GF-D8 (cell line): ENCODE results near the gene PALS2.

Experiments used
- DNase-seq: peaks from one replicate; lab custom pipeline; 2025; lab: John Stamatoyannopoulos, UW

The PALS2 gene, protein sequence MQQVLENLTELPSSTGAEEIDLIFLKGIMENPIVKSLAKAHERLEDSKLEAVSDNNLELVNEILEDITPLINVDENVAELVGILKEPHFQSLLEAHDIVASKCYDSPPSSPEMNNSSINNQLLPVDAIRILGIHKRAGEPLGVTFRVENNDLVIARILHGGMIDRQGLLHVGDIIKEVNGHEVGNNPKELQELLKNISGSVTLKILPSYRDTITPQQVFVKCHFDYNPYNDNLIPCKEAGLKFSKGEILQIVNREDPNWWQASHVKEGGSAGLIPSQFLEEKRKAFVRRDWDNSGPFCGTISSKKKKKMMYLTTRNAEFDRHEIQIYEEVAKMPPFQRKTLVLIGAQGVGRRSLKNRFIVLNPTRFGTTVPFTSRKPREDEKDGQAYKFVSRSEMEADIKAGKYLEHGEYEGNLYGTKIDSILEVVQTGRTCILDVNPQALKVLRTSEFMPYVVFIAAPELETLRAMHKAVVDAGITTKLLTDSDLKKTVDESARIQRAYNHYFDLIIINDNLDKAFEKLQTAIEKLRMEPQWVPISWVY

DNA sequence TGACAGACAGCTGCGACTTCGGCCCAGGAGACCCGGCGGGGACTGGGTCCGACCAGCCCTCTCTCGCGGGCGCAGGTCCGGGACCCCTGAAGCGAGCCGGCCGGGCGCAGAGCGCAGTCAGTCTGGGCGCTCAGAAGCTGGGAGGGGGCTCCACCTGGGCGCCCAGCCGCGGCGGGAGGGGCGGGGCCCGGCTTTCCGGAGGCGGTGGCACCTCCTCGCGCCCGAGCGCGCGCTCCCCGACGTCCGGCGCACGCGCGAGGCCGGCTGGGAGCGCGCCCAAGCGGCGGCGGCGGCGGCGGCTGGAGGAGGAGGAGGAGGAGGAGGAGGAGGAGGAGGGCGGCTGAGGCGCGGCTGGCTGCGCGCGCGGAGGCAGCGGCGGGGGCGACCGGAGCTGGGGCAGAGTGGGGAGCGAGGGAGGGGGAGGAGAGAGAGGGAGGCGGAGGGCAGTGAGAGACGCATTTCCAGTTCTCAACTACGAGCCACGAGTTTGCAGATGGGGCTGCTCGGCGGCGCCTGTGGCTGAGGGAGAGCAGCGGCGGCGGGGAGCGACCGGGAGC is at the start of gene PALS2:
Gene PALS2 (plus strand): TSS at position 456 of the 557 bp plus-strand sequence. CDS start 50,216 bp downstream, outside the sequence.
- DNase-seq: peak; percentile 55

- no peak for DNase-seq
Measured at GRCh38 chr7:24531255-24531654, 42.0 kb upstream of the PALS2 start.

DNA sequence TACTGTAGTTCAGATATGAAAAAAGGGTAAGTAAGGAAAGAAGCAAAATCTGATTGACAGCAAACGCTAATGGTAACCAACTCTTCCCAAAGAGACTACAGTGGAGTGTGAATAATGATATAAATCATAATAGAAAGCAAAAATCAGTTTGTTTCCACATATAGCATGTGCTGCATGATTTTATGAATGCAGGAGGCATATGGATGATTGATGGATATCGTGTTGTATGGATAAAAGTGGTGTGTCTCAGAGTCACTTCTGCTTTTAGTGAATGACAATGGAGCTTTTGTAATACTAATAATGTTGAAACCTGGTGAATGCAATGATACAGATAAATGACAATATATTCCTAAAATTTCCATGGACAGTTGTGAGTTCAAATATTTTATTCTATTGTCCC is 36.6 kb upstream of the PALS2 start:
- DNase-seq: no peak

DNA sequence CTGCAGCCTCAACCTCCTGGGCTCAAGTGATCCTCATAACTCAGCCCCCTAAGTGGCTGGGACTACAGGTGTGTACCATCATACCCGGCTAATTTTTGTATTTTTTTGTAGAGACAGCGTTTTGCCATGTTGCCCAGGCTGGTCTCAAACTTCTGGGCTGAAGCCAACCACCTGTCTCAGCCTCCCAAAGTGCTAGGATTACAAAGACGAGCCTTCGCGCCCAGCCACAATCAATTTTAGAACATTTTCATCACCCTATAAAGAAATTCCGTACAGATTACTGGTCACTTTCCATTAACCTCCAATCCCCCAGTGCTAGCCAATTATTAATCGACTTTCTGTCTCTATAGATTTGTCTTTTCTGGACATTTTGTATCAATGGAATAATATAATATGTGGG is 32.3 kb upstream of the PALS2 start:
- no peak for DNase-seq

GRCh38 chr7:24545215-24545614 is 28.0 kb upstream of the PALS2 start:
- DNase-seq: no peak

GRCh38 chr7:24548390-24548789 is 24.9 kb upstream of the PALS2 start:
- DNase-seq: no peak

- no peak for DNase-seq
Measured at GRCh38 chr7:24549991-24550390, 23.3 kb upstream of the PALS2 start.

DNA sequence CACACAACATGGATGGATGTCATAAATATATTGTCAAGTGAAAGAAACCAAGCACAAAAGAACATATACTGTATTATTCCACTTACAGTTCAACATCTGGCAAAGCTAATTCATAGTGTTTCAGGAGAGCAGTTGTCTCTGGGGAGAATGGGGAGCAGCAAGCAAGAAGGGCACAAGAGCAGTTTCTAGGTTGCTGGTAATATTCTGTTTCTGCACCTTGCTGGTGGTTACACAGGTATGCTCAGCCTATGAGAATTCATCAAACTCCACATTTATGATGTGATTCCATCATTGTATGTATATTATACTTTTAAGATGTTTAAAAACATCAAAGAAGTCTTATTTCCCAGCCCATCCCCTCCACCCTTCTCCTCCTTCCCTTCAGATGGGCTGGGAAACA is 18.1 kb upstream of the PALS2 start:
- DNase-seq: no peak

DNA sequence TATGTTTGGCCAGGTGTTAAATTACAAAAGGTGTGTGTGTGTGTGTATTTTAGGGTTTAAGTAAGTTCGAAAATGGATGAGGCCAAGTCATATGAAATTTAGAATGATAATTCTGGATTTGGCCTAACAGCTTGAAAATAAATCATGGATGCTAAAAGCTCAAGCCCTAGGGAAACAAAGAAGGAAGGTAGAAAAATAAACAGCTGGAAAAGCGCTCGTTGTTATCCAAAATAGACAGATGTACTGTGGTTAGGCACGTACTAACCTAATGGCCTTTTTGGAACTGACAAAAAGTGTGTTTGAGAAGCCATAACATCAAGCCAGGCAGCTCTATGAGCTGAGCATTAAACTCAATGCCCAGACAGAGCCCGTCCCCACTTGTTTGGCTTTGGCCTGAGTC is 17.5 kb upstream of the PALS2 start:
- DNase-seq: no peak

DNA sequence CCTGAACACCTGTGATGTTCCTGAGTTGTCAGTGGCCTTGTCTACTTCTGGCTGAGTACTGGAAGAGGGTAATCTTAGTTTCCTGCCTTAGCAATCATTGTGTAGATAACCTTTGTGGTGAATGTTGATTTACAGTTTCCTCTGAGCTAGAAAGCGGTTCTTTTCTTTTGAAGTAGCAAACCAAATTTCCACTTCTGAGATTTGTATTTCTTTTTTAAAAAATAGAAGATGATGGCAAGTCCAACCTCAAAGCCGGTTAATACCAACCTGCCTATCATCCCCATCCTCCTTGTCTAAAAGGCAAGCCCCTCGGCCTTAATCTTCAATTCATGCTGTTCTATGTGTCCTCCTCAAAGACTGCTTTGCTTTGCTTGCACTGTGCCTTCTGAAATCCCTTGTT is 12.5 kb upstream of the PALS2 start:
- DNase-seq: no peak

- DNase-seq: no peak
Measured at GRCh38 chr7:24566274-24566673, 7.0 kb upstream of the PALS2 start.

DNA sequence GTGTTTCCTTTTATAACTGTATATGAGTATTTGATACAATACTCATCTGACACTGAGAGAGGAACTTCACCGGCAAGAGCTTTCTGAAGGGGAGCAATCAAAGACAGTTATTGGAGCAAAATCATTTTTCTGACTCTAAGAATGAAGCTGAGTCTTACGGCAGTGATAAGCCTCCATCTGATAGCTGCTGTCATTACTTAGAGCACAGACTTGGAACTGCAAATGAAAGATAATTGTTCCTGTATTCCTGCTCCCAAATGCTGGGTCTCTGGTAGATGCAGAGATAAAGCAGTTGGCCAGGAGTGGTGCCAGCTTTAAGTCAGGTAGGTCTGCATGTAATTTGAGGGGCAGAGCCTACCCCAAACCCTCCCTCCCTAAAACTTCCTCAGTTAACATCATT is 2.3 kb upstream of the PALS2 start:
- DNase-seq: no peak

DNA sequence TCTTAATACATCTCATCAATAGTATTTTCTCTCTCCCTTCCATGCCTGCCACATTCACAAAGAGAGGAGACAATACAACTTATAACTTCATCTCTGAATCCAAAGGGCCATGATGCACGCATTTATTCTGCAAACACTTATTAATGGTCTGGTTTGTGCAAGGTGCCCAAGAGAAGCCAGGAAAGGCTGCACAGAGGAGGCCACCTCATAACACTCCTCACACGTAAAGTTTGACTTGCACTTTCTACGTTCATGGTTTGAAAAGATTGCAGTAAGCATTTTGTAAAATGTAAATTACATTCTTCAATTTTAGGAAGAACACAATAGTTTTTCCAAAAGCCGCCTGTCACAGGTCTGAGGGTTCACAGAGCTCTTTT is 1.2 kb upstream of the PALS2 start:
- DNase-seq: no peak

DNA sequence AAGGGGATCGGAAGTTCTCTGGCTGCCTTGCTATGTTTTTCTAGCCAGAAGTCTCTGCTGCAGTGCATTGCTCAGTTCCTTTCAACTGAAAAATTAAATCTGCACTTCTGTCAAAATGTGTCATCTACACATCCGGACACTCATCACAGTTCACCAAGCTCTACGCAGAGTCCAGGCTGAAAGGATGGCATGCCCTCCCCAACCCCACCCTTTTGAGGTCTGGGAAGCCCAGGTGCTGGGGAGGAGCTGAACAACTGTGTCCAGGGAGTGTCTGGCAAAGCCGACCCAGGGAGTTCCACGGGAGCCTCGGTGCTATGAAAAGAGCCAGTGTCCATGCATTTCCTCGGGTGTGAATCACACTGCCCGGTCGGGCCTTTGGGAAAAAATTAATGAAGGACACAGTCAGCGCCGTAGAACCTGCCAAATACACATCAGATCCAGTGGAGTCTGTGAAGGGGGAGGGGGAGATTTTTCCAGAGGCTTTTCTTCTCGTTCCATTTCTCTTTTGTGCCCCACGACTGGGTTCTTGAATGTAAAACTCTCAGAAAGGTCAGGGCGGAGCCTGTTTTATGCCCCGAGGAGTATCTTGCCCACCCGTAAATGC is 757 bp upstream of the PALS2 start:
- DNase-seq: no peak

- DNase-seq: no peak
Measured at GRCh38 chr7:24573554-24574338, 494 bp downstream of the PALS2 start.

GRCh38 chr7:24574386-24574785 is 1.1 kb downstream of the PALS2 start:
- no peak for DNase-seq

DNA sequence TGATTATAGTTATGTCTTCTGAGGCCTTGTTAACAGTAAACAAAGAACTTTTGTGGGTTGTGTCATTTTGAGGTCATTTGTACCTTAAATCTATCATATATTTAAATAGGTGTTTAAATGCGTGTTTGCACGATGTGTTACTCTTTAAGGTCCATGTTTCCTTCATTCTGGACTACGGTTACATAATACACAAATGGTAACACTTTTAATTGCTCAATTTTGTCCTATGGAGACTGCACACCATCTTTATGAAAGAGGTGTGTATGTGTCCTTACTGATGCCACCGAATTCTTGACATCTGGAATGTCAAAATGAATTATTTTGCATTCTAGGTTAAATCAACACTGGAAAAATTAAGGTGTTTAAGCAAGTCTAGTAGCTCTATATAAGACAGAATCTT is 1.7 kb downstream of the PALS2 start:
- DNase-seq: no peak

GRCh38 chr7:24576171-24577025 is 3.1 kb downstream of the PALS2 start:
- DNase-seq: peak; percentile 64

- no peak for DNase-seq
Measured at GRCh38 chr7:24578052-24578451, 4.8 kb downstream of the PALS2 start.

- no peak for DNase-seq
Measured at GRCh38 chr7:24580283-24580946, 7.2 kb downstream of the PALS2 start.

DNA sequence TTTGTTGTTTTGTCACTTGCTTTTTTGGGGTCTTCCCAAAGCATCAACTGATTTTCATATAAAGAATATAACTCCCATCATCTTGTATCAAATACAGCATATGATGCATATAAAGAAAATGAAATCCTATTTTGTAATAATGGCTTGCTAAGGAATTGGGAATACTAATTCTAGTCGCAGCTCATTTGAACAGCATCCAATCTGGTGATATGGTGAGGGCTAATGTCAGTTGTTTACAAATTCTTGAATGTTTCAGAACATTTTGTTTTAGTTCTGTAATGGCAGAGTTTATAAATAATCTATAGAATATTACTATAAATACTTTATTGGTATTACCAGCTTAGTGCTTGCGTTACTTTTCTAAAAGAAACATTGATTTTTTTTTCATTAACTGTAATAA is 8.9 kb downstream of the PALS2 start:
- DNase-seq: no peak
